Measurements from ENCODE around the gene PHB1.

DNA sequence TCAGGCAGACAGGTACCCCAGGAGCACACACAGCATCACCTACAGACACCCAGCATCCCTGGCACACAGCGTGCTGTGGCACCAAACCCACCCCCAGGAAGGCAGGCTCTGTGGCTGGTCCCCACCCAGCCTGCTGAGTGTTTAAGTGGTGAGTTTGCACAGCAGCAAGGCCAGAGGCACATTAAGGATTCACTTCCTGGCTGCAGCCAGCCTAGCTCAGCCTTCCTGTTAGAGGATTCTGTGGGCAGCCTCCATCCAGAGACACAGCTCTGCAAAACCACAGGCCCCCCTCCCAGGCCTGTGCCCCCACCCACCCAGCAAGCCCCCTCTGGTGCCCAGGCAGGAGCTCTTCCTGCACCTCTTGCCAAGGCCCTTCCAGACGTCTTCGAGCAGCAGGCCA, 36.1 kb upstream of the PHB1 start:
- TF ChIP-seq POLR2AphosphoS5 (IDR thresholded peaks at IDR 0.05; ENCODE audit: low read depth, low read length) (no peak), POLR2A (IDR thresholded peaks at IDR 0.05; ENCODE audit: low read depth, low read length) (no peak), TAF1 (IDR thresholded peaks at IDR 0.05; ENCODE audit: low read depth, low read length) (no peak), SPI1 (IDR thresholded peaks at IDR 0.05; ENCODE audit: low read depth, low read length) (no peak)
